ENCODE data around the gene TMEM138.

TMEM138 gene
- long read RNA-seq, transcript TMEM138-201 (5 exons, 1,848 nt): major isoform, 19 of 44 reads
- long read RNA-seq, partial matches to known transcripts: 0 of 44 reads
- long read RNA-seq, other reads (novel, unspliced or antisense): 21 of 44 reads

- H3K4me3 ChIP-seq (replicated peaks; ENCODE audit: insufficient read depth, low read length): peak within 1 kb of the TSS; percentile 74
- peak within 1 kb of the TSS; percentile 97 for H3K27ac ChIP-seq (replicated peaks)
- no peaks in the 10 kb centered on the region for H3K27me3 ChIP-seq (ENCODE audit: insufficient read depth, poor library complexity, severe bottlenecking)
- TF ChIP-seq POLR2AphosphoS5 (IDR thresholded peaks at IDR 0.05; ENCODE audit: low read depth) (peak; percentile 80; the same call in 1 of the 2 replicates), SPI1 (IDR thresholded peaks at IDR 0.05; ENCODE audit: borderline replicate concordance, low read depth) (no peak), REST (IDR thresholded peaks at IDR 0.05; ENCODE audit: insufficient replicate concordance, low read depth) (peak; percentile 25), GABPA (IDR thresholded peaks at IDR 0.05; ENCODE audit: low read depth) (peak; percentile 89), CTCF (IDR thresholded peaks at IDR 0.05; ENCODE audit: insufficient read depth, low read length) (no peak)
- peak; percentile 88 to 96 for DNase-seq (ENCODE audit: low read depth in 1 of 2, low spot score in 1 of 2)
Observed at GRCh38 chr11:61361741-61362541, at the start of gene TMEM138, which contains the start of gene CYB561A3. Gene TMEM138, plus strand, starts transcription at chr11:61362374. Its CDS starts 2,017 bp downstream, at chr11:61364391. Gene CYB561A3, minus strand, starts transcription at chr11:61361882. Its CDS starts 5,169 bp downstream, at chr11:61356713.

GRCh38 chr11:61315260-61315659 lies 46.9 kb upstream of the TMEM138 start:
- no peak overlapping the region for H3K4me3 ChIP-seq (replicated peaks; ENCODE audit: insufficient read depth, low read length)
- DNase-seq (ENCODE audit: low read depth in 1 of 2, low spot score in 1 of 2): no peak
- H3K27me3 ChIP-seq (ENCODE audit: insufficient read depth, poor library complexity, severe bottlenecking): no peaks in the 10 kb centered on the region
- no peak overlapping the region for H3K27ac ChIP-seq (replicated peaks)
- TF ChIP-seq REST (IDR thresholded peaks at IDR 0.05; ENCODE audit: insufficient replicate concordance, low read depth) (no peak), POLR2AphosphoS5 (IDR thresholded peaks at IDR 0.05; ENCODE audit: low read depth) (no peak), GABPA (IDR thresholded peaks at IDR 0.05; ENCODE audit: low read depth) (no peak), SPI1 (IDR thresholded peaks at IDR 0.05; ENCODE audit: borderline replicate concordance, low read depth) (no peak), CTCF (IDR thresholded peaks at IDR 0.05; ENCODE audit: insufficient read depth, low read length) (no peak)

- no peaks in the 10 kb centered on the region for H3K27me3 ChIP-seq (ENCODE audit: insufficient read depth, poor library complexity, severe bottlenecking)
- H3K27ac ChIP-seq (replicated peaks): no peak overlapping the region
- H3K4me3 ChIP-seq (replicated peaks; ENCODE audit: insufficient read depth, low read length): no peak overlapping the region
- TF ChIP-seq GABPA (IDR thresholded peaks at IDR 0.05; ENCODE audit: low read depth) (no peak), REST (IDR thresholded peaks at IDR 0.05; ENCODE audit: insufficient replicate concordance, low read depth) (no peak), POLR2AphosphoS5 (IDR thresholded peaks at IDR 0.05; ENCODE audit: low read depth) (no peak), SPI1 (IDR thresholded peaks at IDR 0.05; ENCODE audit: borderline replicate concordance, low read depth) (no peak)
- no peak for DNase-seq (ENCODE audit: low read depth in 1 of 2, low spot score in 1 of 2)
Observed at GRCh38 chr11:61325649-61326414, 36.3 kb upstream of the TMEM138 start.
